GM10266 (cell line): ENCODE data around the gene CREB3.

Experiments used
- DNase-seq: peaks from one replicate; pipeline ENCODE4 v3.0.0; 2012; ENCODE audit errors: extremely low spot score
- CTCF ChIP-seq: IDR thresholded peaks from 2 replicates; pipeline ENCODE4 v1.5.1; 2012; ENCODE audit warnings: mild to moderate bottlenecking, low read depth; ENCODE audit not compliant: control insufficient read depth, insufficient read depth; ENCODE audit errors: missing control alignments

Gene CREB3

GRCh38 chr9:35757226-35757891 is 24.9 kb downstream of the CREB3 start:
- DNase-seq: peak; percentile 47
- TF ChIP-seq CTCF: no peak

GRCh38 chr9:35757892-35758275 is 25.4 kb downstream of the CREB3 start:
- DNase-seq: no peak
- no peak for TF ChIP-seq CTCF

- no peak for DNase-seq
- TF ChIP-seq CTCF: no peak
These were observed 26.1 kb downstream of the CREB3 start for GRCh38 chr9:35758475-35759050.

GRCh38 chr9:35759795-35760194 is 27.3 kb downstream of the CREB3 start:
- no peak for DNase-seq
- no peak for TF ChIP-seq CTCF

GRCh38 chr9:35760651-35761050 is 28.2 kb downstream of the CREB3 start:
- TF ChIP-seq CTCF: no peak
- no peak for DNase-seq

GRCh38 chr9:35763181-35763580 is 30.7 kb downstream of the CREB3 start:
- TF ChIP-seq CTCF: no peak
- DNase-seq: no peak

- DNase-seq: no peak
These were observed 31.3 kb downstream of the CREB3 start for GRCh38 chr9:35763803-35764202.

More at GRCh38 chr9:35763803-35764202, 31.3 kb downstream of the CREB3 start:
- no peak for TF ChIP-seq CTCF
